Measurements from ENCODE around the gene SOX9. TPM values are rescaled to one million over a fixed set of nuclear protein-coding genes. Genes with fewer than 3 reads are reported as not detected.

Gene SOX9
- total RNA-seq, 2 experiments from 2014 or later, result not detected

GRCh38 chr17:72145562-72145961, 24.7 kb downstream of the SOX9 start:
- DNase-seq (no peak), ATAC-seq (ENCODE audit: poor library complexity) (no peak)
- no peak overlapping the region for H3K4me3 Mint-ChIP-seq
- peaks cover 23% of the 10 kb centered on the region for H3K27me3 Mint-ChIP-seq
- intact Hi-C loops (cut with DNase I, micrococcal nuclease), result no loop called here
- Histone ChIP-seq H3K27me3 (ENCODE audit: control insufficient read depth in 1 of 2, insufficient read depth in 2 of 2, low read length in 2 of 2) (no peaks in the 10 kb centered on the region), H3K36me3 (ENCODE audit: insufficient read depth, low read length) (no peaks in the 10 kb centered on the region), H3K4me3 (ENCODE audit: low read length) (no peak overlapping the region), H3K27ac (ENCODE audit: low read depth in 1 of 2, low read length in 2 of 2) (no peak overlapping the region), H3K4me1 (ENCODE audit: insufficient read depth, low read length) (no peaks in the 10 kb centered on the region), H3K9me3 (ENCODE audit: control insufficient read depth in 1 of 2, insufficient read depth in 1 of 2, low read length in 2 of 2) (no peaks in the 10 kb centered on the region)
- POLR2A ChIA-PET, result no interaction called here
- no peaks in the 10 kb centered on the region for H3K9me3 Mint-ChIP-seq
- no peaks in the 10 kb centered on the region for H3K36me3 Mint-ChIP-seq (ENCODE audit: low read depth)
- CTCF ChIA-PET, result no interaction called here
- H3K27ac Mint-ChIP-seq, result no peak overlapping the region
- no peaks in the 10 kb centered on the region for H3K4me1 Mint-ChIP-seq (ENCODE audit: low read depth)
- no peak for TF ChIP-seq CTCF (IDR thresholded peaks at IDR 0.05)

- Histone ChIP-seq H3K9me3 (ENCODE audit: control insufficient read depth in 1 of 2, insufficient read depth in 1 of 2, low read length in 2 of 2) (no peaks in the 10 kb centered on the region), H3K27ac (ENCODE audit: low read depth in 1 of 2, low read length in 2 of 2) (no peak overlapping the region), H3K36me3 (ENCODE audit: insufficient read depth, low read length) (no peaks in the 10 kb centered on the region), H3K4me3 (ENCODE audit: low read length) (no peak overlapping the region), H3K4me1 (ENCODE audit: insufficient read depth, low read length) (no peaks in the 10 kb centered on the region), H3K27me3 (ENCODE audit: control insufficient read depth in 1 of 2, insufficient read depth in 2 of 2, low read length in 2 of 2) (no peaks in the 10 kb centered on the region)
- intact Hi-C loops (cut with DNase I, micrococcal nuclease), result no loop called here
- DNase-seq (no peak), ATAC-seq (ENCODE audit: poor library complexity) (no peak)
- no peaks in the 10 kb centered on the region for H3K9me3 Mint-ChIP-seq
- no peaks in the 10 kb centered on the region for H3K4me1 Mint-ChIP-seq (ENCODE audit: low read depth)
- no peaks in the 10 kb centered on the region for H3K36me3 Mint-ChIP-seq (ENCODE audit: low read depth)
- ChIA-PET POLR2A (no interaction called here), CTCF (no interaction called here)
- no peak for TF ChIP-seq CTCF (IDR thresholded peaks at IDR 0.05)
- no peak overlapping the region for H3K27ac Mint-ChIP-seq
- peaks cover 24% of the 10 kb centered on the region for H3K27me3 Mint-ChIP-seq
- no peak overlapping the region for H3K4me3 Mint-ChIP-seq
Measured at GRCh38 chr17:72145962-72146361, 25.1 kb downstream of the SOX9 start.

GRCh38 chr17:72146371-72146770, 25.6 kb downstream of the SOX9 start:
- Histone ChIP-seq H3K27ac (ENCODE audit: low read depth in 1 of 2, low read length in 2 of 2) (no peak overlapping the region), H3K4me1 (ENCODE audit: insufficient read depth, low read length) (no peaks in the 10 kb centered on the region), H3K36me3 (ENCODE audit: insufficient read depth, low read length) (no peaks in the 10 kb centered on the region), H3K4me3 (ENCODE audit: low read length) (no peak overlapping the region), H3K9me3 (ENCODE audit: control insufficient read depth in 1 of 2, insufficient read depth in 1 of 2, low read length in 2 of 2) (no peaks in the 10 kb centered on the region), H3K27me3 (ENCODE audit: control insufficient read depth in 1 of 2, insufficient read depth in 2 of 2, low read length in 2 of 2) (no peaks in the 10 kb centered on the region)
- Mint-ChIP-seq H3K27me3 (peaks cover 24% of the 10 kb centered on the region), H3K27ac (no peak overlapping the region), H3K9me3 (no peaks in the 10 kb centered on the region), H3K4me1 (ENCODE audit: low read depth) (no peaks in the 10 kb centered on the region), H3K36me3 (ENCODE audit: low read depth) (no peaks in the 10 kb centered on the region), H3K4me3 (no peak overlapping the region)
- intact Hi-C loops (cut with DNase I, micrococcal nuclease), result no loop called here
- DNase-seq, result no peak
- no peak for ATAC-seq (ENCODE audit: poor library complexity)
- ChIA-PET CTCF (no interaction called here), POLR2A (no interaction called here)
- TF ChIP-seq CTCF (IDR thresholded peaks at IDR 0.05), result no peak

Measured in CD4-positive, alpha-beta T cell (primary cell).